Measurements from ENCODE around the gene CNTLN. TPM values are rescaled to one million over a fixed set of nuclear protein-coding genes. Genes with fewer than 3 reads are reported as not detected.
"Not testable (repeated sequence)": the region's sequence is repeated elsewhere in the genome, so short reads cannot be mapped to it uniquely, and the experiment has no call there.

The CNTLN gene
- total RNA-seq, 1 experiment from 2014 or later, result 10.3 TPM

DNA sequence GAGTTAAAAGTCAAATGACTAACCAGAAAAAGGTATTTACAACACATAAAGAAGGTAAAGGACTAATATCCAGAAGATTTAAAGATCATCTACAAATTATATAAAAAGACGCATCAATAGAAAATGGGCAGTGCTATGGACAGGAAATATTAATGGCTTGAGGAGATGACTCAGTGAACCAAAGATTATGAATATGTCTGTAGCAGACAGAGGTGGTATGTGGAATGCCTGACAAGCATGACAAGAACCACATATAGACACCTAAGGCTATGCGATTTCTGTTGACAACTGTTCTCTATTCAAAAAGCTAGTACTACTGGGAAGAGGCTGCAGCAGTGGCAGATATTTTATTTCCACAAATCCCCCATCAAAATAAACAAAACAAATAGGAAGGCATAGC is 267.0 kb downstream of the CNTLN start:
- no peak for DNase-seq (ENCODE audit: low spot score)

- no peak for DNase-seq (ENCODE audit: low spot score)
These were observed 267.5 kb downstream of the CNTLN start for GRCh38 chr9:17402309-17402708.

GRCh38 chr9:17403539-17403938 is 268.7 kb downstream of the CNTLN start:
- DNase-seq (ENCODE audit: low spot score), result no peak

GRCh38 chr9:17414986-17415385 is 280.1 kb downstream of the CNTLN start:
- DNase-seq (ENCODE audit: low spot score), result no peak

DNA sequence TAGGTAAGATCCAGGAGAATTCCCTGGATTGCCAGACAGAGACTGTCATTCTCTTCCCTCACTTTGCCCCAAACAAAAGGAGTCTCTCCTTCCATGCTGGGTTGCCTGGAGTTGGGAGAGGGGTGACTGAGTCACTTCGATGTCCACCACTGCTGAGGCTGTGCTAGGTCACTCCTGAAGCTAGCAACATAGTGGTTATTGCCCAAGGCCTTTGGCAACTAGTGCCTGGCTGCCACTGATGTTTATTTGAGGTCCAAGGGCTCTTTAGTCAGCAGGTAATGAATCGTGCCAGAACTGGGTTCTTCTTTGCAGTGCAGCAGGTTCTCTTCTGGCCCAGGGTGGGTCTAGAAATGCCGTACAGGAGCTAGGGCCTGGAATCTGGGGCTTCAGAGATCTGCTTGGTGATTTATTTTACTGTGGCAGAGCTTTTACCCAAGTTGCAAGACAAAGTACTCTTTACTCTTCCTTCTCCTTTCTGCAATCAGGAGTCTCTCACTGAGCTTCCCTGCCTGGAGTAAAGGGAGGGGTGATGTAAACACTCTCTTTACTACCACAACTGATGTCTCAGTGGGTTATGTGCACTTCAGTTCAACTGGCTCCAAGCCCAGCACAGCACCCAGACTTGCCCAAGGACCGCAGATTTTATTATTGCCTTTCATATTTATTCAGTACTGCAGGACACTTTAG is 288.3 kb downstream of the CNTLN start:
- no peak for DNase-seq (ENCODE audit: low spot score)

DNA sequence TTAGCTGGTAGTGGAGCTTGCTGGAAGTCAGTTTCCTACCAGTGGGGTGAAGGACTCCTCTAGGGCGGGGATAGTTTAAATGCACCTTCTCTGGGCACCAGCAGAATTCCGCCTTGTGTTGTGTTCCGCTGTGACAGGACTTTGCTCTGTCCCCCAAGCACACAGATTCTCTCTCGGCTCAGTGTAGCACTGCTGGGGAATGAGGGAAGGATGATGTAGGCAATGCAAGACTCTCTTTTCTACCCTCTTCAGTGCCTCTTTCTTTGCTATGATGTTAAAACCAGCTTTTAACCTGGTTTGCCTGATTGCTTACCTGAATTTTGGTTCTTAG is 288.8 kb downstream of the CNTLN start:
- DNase-seq (ENCODE audit: low spot score), result no peak

- DNase-seq (ENCODE audit: low spot score), result no peak
These were observed 290.5 kb downstream of the CNTLN start for GRCh38 chr9:17425384-17425783.

DNA sequence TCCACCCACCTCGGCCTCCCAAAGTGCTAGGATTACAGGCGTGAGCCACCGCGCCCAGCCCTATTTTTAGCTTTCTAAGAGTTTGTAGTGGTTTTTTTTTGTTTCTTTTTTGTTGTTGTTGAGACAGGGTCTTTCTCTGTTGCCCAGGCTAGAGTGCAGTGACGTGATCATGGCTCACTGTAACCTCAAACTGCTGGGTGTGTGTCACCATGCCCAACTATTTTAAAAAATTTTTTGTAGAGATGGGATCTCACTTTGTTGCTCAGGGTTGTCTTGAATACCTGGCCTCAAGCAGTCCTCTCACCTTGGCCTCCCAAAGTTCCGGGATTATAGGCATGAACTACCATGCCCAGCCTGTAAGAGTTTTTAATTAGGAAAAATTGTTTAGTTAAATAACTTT is 298.7 kb downstream of the CNTLN start:
- DNase-seq (ENCODE audit: low spot score), result no peak

DNA sequence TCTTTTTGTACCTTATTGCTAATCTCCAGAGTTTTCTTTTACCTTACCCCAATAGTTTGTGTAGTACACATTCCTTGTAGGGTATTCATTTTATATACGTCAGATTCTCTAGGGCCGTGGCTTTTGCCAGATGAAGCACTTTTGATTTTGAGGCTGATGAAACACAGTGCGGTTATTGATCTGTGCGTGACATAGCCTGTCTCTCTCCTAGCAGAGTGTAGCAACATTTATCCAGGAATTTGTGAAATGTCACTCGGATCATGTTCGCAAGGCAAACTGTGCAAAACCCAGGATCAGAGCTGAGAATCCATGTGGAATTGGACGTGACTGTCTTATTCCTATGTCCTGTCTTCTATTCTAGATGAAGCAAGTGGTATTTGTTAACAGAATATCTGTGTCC is 302.0 kb downstream of the CNTLN start:
- DNase-seq (ENCODE audit: low spot score), result no peak

GRCh38 chr9:17437813-17438212 is 303.0 kb downstream of the CNTLN start:
- no peak for DNase-seq (ENCODE audit: low spot score)

DNA sequence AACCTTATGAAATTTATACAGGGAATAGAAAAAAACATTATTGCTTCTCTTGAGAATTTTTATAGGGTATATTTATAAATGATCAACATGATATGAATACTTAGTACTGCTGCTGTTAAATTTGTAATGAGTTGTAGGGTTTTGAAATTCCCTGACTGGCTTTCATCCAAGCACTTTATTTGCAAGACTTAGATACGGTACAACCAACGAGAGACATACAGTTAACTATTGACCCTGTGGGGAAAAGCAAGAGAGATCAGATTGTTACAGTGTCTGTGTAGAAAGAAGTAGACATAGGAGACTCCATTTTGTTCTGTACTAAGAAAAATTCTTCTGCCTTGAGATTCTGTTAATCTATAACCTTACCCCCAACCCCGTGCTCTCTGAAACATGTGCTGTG is 310.3 kb downstream of the CNTLN start:
- not testable (repeated sequence) for DNase-seq (ENCODE audit: low spot score)

DNA sequence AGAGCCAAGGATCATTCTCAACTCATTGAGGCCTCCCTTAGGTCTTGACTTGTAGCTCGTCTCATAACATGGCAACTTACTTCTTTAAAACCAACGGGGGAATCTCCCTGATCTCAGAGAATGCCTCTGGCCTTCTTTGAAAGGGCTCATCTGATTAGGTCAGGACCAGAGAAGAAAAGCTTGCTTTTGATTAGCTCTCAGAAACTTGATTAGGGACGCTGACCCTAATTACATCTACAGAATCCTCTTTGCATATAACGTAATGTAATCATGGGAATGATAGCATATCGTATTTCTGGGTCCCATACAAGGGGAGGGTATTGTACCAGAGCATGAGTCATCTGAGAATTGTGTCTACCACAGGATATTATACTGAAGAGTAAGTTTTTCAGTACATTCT is 318.9 kb downstream of the CNTLN start:
- DNase-seq (ENCODE audit: low spot score), result no peak

GRCh38 chr9:17462869-17463464 is 328.1 kb downstream of the CNTLN start:
- peak; percentile 46 for DNase-seq (ENCODE audit: low spot score)

GRCh38 chr9:17470036-17470813 is 335.4 kb downstream of the CNTLN start:
- no peak for DNase-seq (ENCODE audit: low spot score)

- DNase-seq (ENCODE audit: low spot score), result no peak
These were observed 337.3 kb downstream of the CNTLN start for GRCh38 chr9:17472126-17472525.

DNA sequence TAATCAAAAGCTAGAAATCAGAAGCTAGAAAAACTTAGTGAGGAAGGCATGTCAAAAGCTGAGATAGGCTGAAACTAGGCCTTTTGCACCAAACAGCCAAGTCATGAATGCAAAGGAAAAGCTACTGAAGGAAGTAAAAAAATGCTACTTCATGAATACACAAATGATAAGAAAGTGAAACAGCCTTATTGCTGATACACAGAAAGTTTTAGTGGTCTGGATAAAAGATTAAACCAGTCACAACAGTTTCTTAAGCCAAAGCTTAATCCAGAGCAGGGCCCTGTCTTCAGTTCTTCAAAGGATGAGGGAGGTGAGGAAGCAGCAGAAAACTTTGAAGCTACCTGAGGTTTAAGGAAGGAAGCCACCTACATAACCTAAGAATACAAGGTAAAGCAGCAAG is 341.6 kb downstream of the CNTLN start:
- no peak for DNase-seq (ENCODE audit: low spot score)

DNA sequence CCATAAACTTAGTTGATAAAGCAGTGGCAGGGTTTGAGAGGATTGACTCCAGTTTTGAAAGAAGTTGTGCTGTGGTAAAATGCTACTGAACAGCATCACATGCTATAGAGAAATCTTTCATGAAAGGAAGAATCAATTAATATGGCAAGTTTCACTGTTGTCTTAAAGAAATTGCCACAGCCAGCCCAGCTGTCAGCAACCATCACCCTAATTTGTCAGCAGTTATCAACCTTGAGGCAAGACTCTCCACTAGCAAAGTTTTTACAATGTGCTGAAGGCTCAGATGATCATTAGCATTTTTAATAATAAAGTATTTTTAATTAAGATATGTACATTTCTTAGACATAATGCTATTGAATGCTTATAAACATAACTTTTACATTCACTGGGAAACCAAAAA is 343.0 kb downstream of the CNTLN start:
- no peak for DNase-seq (ENCODE audit: low spot score)

GRCh38 chr9:17480966-17481365 is 346.1 kb downstream of the CNTLN start:
- no peak for DNase-seq (ENCODE audit: low spot score)

GRCh38 chr9:17481565-17481964 is 346.7 kb downstream of the CNTLN start:
- DNase-seq (ENCODE audit: low spot score), result no peak

GRCh38 chr9:17484906-17485305 is 350.1 kb downstream of the CNTLN start:
- no peak for DNase-seq (ENCODE audit: low spot score)

GRCh38 chr9:17486396-17486795 is 351.6 kb downstream of the CNTLN start:
- no peak for DNase-seq (ENCODE audit: low spot score)

GRCh38 chr9:17487467-17487866 is 352.6 kb downstream of the CNTLN start:
- DNase-seq (ENCODE audit: low spot score), result no peak

- DNase-seq (ENCODE audit: low spot score), result no peak
These were observed 353.8 kb downstream of the CNTLN start for GRCh38 chr9:17488662-17489061.

Data from A172 (cell line).